HCEC 1CT (cell line): ENCODE results near the gene DIAPH3.

Experiments
- DNase-seq: peaks from one replicate; pipeline ENCODE4 v3.0.0-alpha.2; 2017

The DIAPH3 gene

GRCh38 chr13:60155978-60156377, 7.8 kb downstream of the DIAPH3 start:
- no peak for DNase-seq

GRCh38 chr13:60152904-60153303, 10.8 kb downstream of the DIAPH3 start:
- DNase-seq, result no peak

- no peak for DNase-seq
Observed at GRCh38 chr13:60152114-60152513, 11.6 kb downstream of the DIAPH3 start.

GRCh38 chr13:60150538-60150937, 13.2 kb downstream of the DIAPH3 start:
- no peak for DNase-seq

GRCh38 chr13:60148918-60149317, 14.8 kb downstream of the DIAPH3 start:
- no peak for DNase-seq

GRCh38 chr13:60147361-60147760, 16.4 kb downstream of the DIAPH3 start:
- DNase-seq, result no peak

GRCh38 chr13:60146471-60146870, 17.3 kb downstream of the DIAPH3 start:
- no peak for DNase-seq

- no peak for DNase-seq
Observed at GRCh38 chr13:60143775-60144174, 20.0 kb downstream of the DIAPH3 start.

GRCh38 chr13:60139272-60139671, 24.5 kb downstream of the DIAPH3 start:
- DNase-seq, result no peak

- DNase-seq, result no peak
Observed at GRCh38 chr13:60138674-60139073, 25.1 kb downstream of the DIAPH3 start.

GRCh38 chr13:60137911-60138560, 25.7 kb downstream of the DIAPH3 start:
- no peak for DNase-seq

- no peak for DNase-seq
Observed at GRCh38 chr13:60135344-60135743, 28.4 kb downstream of the DIAPH3 start.

- DNase-seq, result peak; percentile 37
Observed at GRCh38 chr13:60134376-60134775, 29.4 kb downstream of the DIAPH3 start.

- DNase-seq, result no peak
Observed at GRCh38 chr13:60121337-60121687, 42.4 kb downstream of the DIAPH3 start.

GRCh38 chr13:60120617-60121336, 43.0 kb downstream of the DIAPH3 start:
- no peak for DNase-seq

GRCh38 chr13:60118696-60119400, 44.9 kb downstream of the DIAPH3 start:
- no peak for DNase-seq

- no peak for DNase-seq
Observed at GRCh38 chr13:60114499-60115028, 49.2 kb downstream of the DIAPH3 start.

GRCh38 chr13:60112771-60113170, 51.0 kb downstream of the DIAPH3 start:
- peak; percentile 76 for DNase-seq

GRCh38 chr13:60111691-60112090, 52.0 kb downstream of the DIAPH3 start:
- no peak for DNase-seq

GRCh38 chr13:60109285-60109684, 54.4 kb downstream of the DIAPH3 start:
- no peak for DNase-seq

GRCh38 chr13:60108589-60108988, 55.1 kb downstream of the DIAPH3 start:
- DNase-seq, result no peak

GRCh38 chr13:60099631-60100420, 63.9 kb downstream of the DIAPH3 start:
- no peak for DNase-seq

GRCh38 chr13:60095300-60095699, 68.4 kb downstream of the DIAPH3 start:
- no peak for DNase-seq
